CD8-positive, alpha-beta memory T cell (primary cell): Measurements from ENCODE around the gene CALR. TPM values are rescaled to one million over a fixed set of nuclear protein-coding genes. Genes with fewer than 3 reads are reported as not detected.

Source experiments
- CTCF ChIA-PET: fragments of 350-600 bp; sonication (Branson Sonifier 250); formaldehyde crosslinking; loops from one replicate; lab custom pipeline; 2021; ENCODE audit warnings: antibody characterized with exemption; lab: Charles Lee
- POLR2A ChIA-PET: fragments of 350-600 bp; sonication (Branson Sonifier 250); formaldehyde crosslinking; loops from one replicate; lab custom pipeline; 2021; ENCODE audit warnings: antibody characterized with exemption; lab: Charles Lee
- DNase-seq, 5 donors: peaks; one replicate each; pipeline versions ENCODE4 v3.0.0 to v3.0.0-alpha.2; 2020 to 2022; ENCODE audit warnings: mixed read lengths in 1 of 5
- H3K27ac ChIP-seq: one replicate; pipeline ENCODE4 v1.7.0; 2013; ENCODE audit warnings: low read depth, mild to moderate bottlenecking, low read length, moderate library complexity
- H3K27me3 ChIP-seq: 2 replicates; pipeline ENCODE4 v1.7.0; 2013; ENCODE audit warnings: low read length, mild to moderate bottlenecking; ENCODE audit not compliant: insufficient read depth, poor library complexity, severe bottlenecking
- H3K36me3 ChIP-seq: 2 replicates; pipeline ENCODE4 v1.7.0; 2013; ENCODE audit warnings: mild to moderate bottlenecking, low read length, moderate library complexity; ENCODE audit not compliant: insufficient read depth
- H3K4me1 ChIP-seq: 2 replicates; pipeline ENCODE4 v1.7.0; 2013; ENCODE audit warnings: mild to moderate bottlenecking, low read length, moderate library complexity; ENCODE audit not compliant: insufficient read depth
- H3K4me3 ChIP-seq: 2 replicates; pipeline ENCODE4 v1.7.0; 2013; ENCODE audit warnings: mild to moderate bottlenecking, low read length
- H3K9me3 ChIP-seq: 2 replicates; pipeline ENCODE4 v1.7.0; 2013; ENCODE audit warnings: mild to moderate bottlenecking, low read length
- H3K27ac Mint-ChIP-seq, 8 donors: one replicate each; pipeline ENCODE4 v1.8.0; 2020 to 2021; ENCODE audit warnings: mixed read lengths in 8 of 8, mild to moderate bottlenecking in 6 of 8, inconsistent platforms in 3 of 8, moderate library complexity in 3 of 8
- H3K27me3 Mint-ChIP-seq, 2 donors: one replicate each; pipeline ENCODE4 v1.8.0; 2020 to 2021; ENCODE audit warnings: mixed read lengths in 2 of 2, mild to moderate bottlenecking in 1 of 2, moderate library complexity in 1 of 2
- H3K36me3 Mint-ChIP-seq, 3 donors: one replicate each; pipeline ENCODE4 v1.8.0; 2020 to 2021; ENCODE audit warnings: mixed read lengths in 3 of 3, inconsistent platforms in 1 of 3, mild to moderate bottlenecking in 1 of 3
- H3K4me1 Mint-ChIP-seq, 3 donors: one replicate each; pipeline ENCODE4 v1.8.0; 2020 to 2021; ENCODE audit warnings: mixed read lengths in 3 of 3, inconsistent platforms in 1 of 3, mild to moderate bottlenecking in 1 of 3
- H3K4me3 Mint-ChIP-seq, 7 donors: one replicate each; pipeline ENCODE4 v1.8.0; 2020 to 2021; ENCODE audit warnings: mixed read lengths in 7 of 7, mild to moderate bottlenecking in 6 of 7, moderate library complexity in 4 of 7, inconsistent platforms in 2 of 7
- H3K9me3 Mint-ChIP-seq, 5 donors: one replicate each; pipeline ENCODE4 v1.8.0; 2020 to 2022; ENCODE audit warnings: mixed read lengths in 5 of 5, mild to moderate bottlenecking in 3 of 5, moderate library complexity in 2 of 5, inconsistent platforms in 1 of 5
- polyA plus RNA-seq: library from polyadenylated mRNA; unstranded; fragments of 300-500 nt; fragmentation: Illumina TruSeq; gene quantifications from one replicate; pipeline ENCODE4 v1.2.3, GENCODE V29; 2021
- total RNA-seq, 2 experiments: library from RNA; stranded (reverse); gene quantifications; one replicate each; pipeline ENCODE4 v1.2.3, GENCODE V29; 2021

CALR gene
- total and polyA plus RNA-seq, 3 experiments from 2014 or later, result 174 to 843 (median 832) TPM

- H3K4me3 Mint-ChIP-seq, result peak overlapping the region in 6 of 7 donors; percentile 13 to 79 (median 36)
- ChIA-PET POLR2A (interaction anchor here (0.7 kb wide), 1 partner anchor 1435 kb away, joined by 10 read pairs; no protein-coding TSS in a partner anchor), CTCF (interaction anchor here (0.7 to 1.4 kb wide), 3 partner anchors 22 to 96 kb away, joined by 3 to 4 read pairs (median 4); no protein-coding TSS in a partner anchor)
- no peaks in the 10 kb centered on the region for H3K27me3 ChIP-seq
- H3K27ac Mint-ChIP-seq, result peak overlapping the region in 7 of 8 donors; percentile 60 to 97 (median 83)
- no peak for DNase-seq
- peaks cover 46% of the 10 kb centered on the region for H3K4me1 ChIP-seq
- H3K36me3 Mint-ChIP-seq, result peaks cover 14 to 86% (median 19%) of the 10 kb centered on the region in 3 donors
- H3K27ac ChIP-seq, result no peak overlapping the region
- H3K9me3 ChIP-seq, result no peaks in the 10 kb centered on the region
- peaks cover 0 to 6% of the 10 kb centered on the region in 2 donors for H3K27me3 Mint-ChIP-seq
- no peak overlapping the region for H3K4me3 ChIP-seq
- peaks cover 72% of the 10 kb centered on the region for H3K36me3 ChIP-seq
- peaks cover 0 to 2% (median 0%) of the 10 kb centered on the region in 5 donors for H3K9me3 Mint-ChIP-seq
- H3K4me1 Mint-ChIP-seq, result peaks cover 51 to 75% (median 56%) of the 10 kb centered on the region in 3 donors
These were observed 5.1 kb downstream of the CALR start for GRCh38 chr19:12943437-12944044.

DNA sequence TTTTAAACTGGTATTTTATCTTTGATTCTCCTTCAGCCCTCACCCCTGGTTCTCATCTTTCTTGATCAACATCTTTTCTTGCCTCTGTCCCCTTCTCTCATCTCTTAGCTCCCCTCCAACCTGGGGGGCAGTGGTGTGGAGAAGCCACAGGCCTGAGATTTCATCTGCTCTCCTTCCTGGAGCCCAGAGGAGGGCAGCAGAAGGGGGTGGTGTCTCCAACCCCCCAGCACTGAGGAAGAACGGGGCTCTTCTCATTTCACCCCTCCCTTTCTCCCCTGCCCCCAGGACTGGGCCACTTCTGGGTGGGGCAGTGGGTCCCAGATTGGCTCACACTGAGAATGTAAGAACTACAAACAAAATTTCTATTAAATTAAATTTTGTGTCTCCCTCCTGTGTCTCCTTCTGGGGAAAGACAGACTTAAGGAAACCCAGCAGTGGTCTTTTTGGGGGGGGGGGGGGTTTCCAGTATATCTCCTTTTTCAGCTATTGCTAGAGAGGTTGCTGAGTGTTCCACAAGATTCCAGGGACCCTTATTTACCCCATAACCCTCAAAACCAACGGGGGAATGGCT is 5.8 kb downstream of the CALR start:
- POLR2A ChIA-PET, result interaction anchor here (0.6 to 0.9 kb wide), 2 partner anchors 54 to 1566 kb away, joined by 5 to 6 read pairs; partner anchors contain the start of gene GCDH

DNA sequence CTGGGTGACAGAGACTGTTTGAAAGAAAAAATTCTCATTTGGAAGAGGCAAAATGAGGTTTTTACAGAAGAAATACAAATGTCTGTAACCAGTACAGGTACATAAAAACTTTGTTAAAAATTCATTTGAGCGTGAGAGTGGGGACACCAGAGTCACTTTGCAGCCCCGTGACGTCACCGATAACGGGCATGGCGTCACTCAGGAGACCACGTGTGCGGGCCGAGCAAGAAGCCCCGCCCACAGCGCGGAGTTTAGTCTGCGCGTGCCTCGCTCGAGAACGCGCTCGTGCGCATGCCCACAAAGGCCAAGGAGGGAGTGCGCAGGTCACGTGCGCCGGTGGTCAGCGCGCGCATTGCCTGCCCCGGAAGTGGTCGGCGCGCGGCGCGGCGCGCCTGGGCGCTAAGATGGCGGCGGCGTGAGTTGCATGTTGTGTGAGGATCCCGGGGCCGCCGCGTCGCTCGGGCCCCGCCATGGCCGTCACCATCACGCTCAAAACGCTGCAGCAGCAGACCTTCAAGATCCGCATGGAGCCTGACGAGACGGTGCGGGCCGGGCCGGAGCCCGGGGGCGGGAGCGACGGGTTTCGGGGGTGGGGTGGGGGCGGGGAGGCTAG is 7.2 kb downstream of the CALR start, which contains the start of gene RAD23A:
RAD23A (plus strand) TSS at position 384 of the 613 bp plus-strand sequence; CDS start at position 471, 87 bp downstream.
- ChIA-PET POLR2A (interaction anchor here (0.6 to 3.8 kb wide), 2 partner anchors 11 kb away, joined by 3 to 12 read pairs; partner anchors contain the start of gene GADD45GIP1), CTCF (interaction anchor here (0.9 to 1.3 kb wide), 2 partner anchors 19 to 55 kb away, joined by 4 to 5 read pairs; partner anchors contain the start of gene GCDH)
- peaks cover 75% of the 10 kb centered on the region for H3K36me3 ChIP-seq
- no peaks in the 10 kb centered on the region for H3K9me3 ChIP-seq
- H3K4me3 ChIP-seq, result peak within 1 kb of the TSS; percentile 73
- peaks cover 34 to 62% (median 38%) of the 10 kb centered on the region in 3 donors for H3K4me1 Mint-ChIP-seq
- peak; percentile 98 to 99 (median 98) for DNase-seq
- peaks cover 31% of the 10 kb centered on the region for H3K4me1 ChIP-seq
- H3K36me3 Mint-ChIP-seq, result peaks cover 5 to 86% (median 10%) of the 10 kb centered on the region in 3 donors
- peaks cover 0 to 6% of the 10 kb centered on the region in 2 donors for H3K27me3 Mint-ChIP-seq
- H3K27ac ChIP-seq, result peak within 1 kb of the TSS; percentile 74
- H3K27me3 ChIP-seq, result no peaks in the 10 kb centered on the region
- peak within 1 kb of the TSS; percentile 95 to 98 (median 96) for H3K27ac Mint-ChIP-seq
- peaks cover 0 to 2% (median 0%) of the 10 kb centered on the region in 5 donors for H3K9me3 Mint-ChIP-seq
- H3K4me3 Mint-ChIP-seq, result peak within 1 kb of the TSS; percentile 87 to 96 (median 91)

More for the DNA sequence above, 5.8 kb downstream of the CALR start:
- H3K4me3 ChIP-seq, result no peak overlapping the region
- CTCF ChIA-PET, result interaction anchor here (1.0 to 1.4 kb wide), 2 partner anchors 21 to 59 kb away, joined by 4 read pairs; no protein-coding TSS in a partner anchor
- no peak overlapping the region for H3K27ac ChIP-seq
- peak overlapping the region in 6 of 8 donors; percentile 63 to 98 (median 96) for H3K27ac Mint-ChIP-seq
- H3K27me3 ChIP-seq, result no peaks in the 10 kb centered on the region
- H3K4me1 ChIP-seq, result peaks cover 45% of the 10 kb centered on the region
- no peaks in the 10 kb centered on the region for H3K9me3 ChIP-seq
- H3K36me3 ChIP-seq, result peaks cover 78% of the 10 kb centered on the region
- peak overlapping the region in 2 of 7 donors; percentile 19 to 90 for H3K4me3 Mint-ChIP-seq
- peaks cover 46 to 70% (median 52%) of the 10 kb centered on the region in 3 donors for H3K4me1 Mint-ChIP-seq
- no peak for DNase-seq
- H3K36me3 Mint-ChIP-seq, result peaks cover 14 to 86% (median 19%) of the 10 kb centered on the region in 3 donors
- H3K9me3 Mint-ChIP-seq, result peaks cover 0 to 2% (median 0%) of the 10 kb centered on the region in 5 donors
- H3K27me3 Mint-ChIP-seq, result peaks cover 0 to 6% of the 10 kb centered on the region in 2 donors

- POLR2A ChIA-PET, result interaction anchor here (0.6 to 3.8 kb wide), 6 partner anchors 9 to 225 kb away, joined by 3 to 12 read pairs (median 4); partner anchors contain the start of genes DNASE2 and GADD45GIP1
- DNase-seq, result peak in 3 of 5 donors; percentile 28 to 64 (median 42)
- Mint-ChIP-seq H3K27me3 (peaks cover 0 to 6% of the 10 kb centered on the region in 2 donors), H3K4me3 (peak overlapping the region; percentile 83 to 96 (median 88)), H3K9me3 (peaks cover 0 to 2% (median 0%) of the 10 kb centered on the region in 5 donors), H3K36me3 (peaks cover 5 to 86% (median 9%) of the 10 kb centered on the region in 3 donors), H3K27ac (peak overlapping the region; percentile 90 to 97 (median 92)), H3K4me1 (peaks cover 31 to 56% (median 34%) of the 10 kb centered on the region in 3 donors)
- Histone ChIP-seq H3K27me3 (no peaks in the 10 kb centered on the region), H3K4me1 (peaks cover 25% of the 10 kb centered on the region), H3K27ac (peak overlapping the region; percentile 74), H3K36me3 (peaks cover 69% of the 10 kb centered on the region), H3K4me3 (peak overlapping the region; percentile 73), H3K9me3 (no peaks in the 10 kb centered on the region)
- CTCF ChIA-PET, result interaction anchor here (0.9 to 1.3 kb wide), 2 partner anchors 19 to 56 kb away, joined by 4 to 5 read pairs; partner anchors contain the start of gene GCDH
These were observed 7.8 kb downstream of the CALR start for GRCh38 chr19:12946092-12946721.

GRCh38 chr19:12946731-12947496 is 8.5 kb downstream of the CALR start:
- CTCF ChIA-PET, result interaction anchor here (0.9 to 2.6 kb wide), 4 partner anchors 10 to 56 kb away, joined by 4 to 13 read pairs (median 4); partner anchors contain the start of genes GADD45GIP1 and GCDH

DNA sequence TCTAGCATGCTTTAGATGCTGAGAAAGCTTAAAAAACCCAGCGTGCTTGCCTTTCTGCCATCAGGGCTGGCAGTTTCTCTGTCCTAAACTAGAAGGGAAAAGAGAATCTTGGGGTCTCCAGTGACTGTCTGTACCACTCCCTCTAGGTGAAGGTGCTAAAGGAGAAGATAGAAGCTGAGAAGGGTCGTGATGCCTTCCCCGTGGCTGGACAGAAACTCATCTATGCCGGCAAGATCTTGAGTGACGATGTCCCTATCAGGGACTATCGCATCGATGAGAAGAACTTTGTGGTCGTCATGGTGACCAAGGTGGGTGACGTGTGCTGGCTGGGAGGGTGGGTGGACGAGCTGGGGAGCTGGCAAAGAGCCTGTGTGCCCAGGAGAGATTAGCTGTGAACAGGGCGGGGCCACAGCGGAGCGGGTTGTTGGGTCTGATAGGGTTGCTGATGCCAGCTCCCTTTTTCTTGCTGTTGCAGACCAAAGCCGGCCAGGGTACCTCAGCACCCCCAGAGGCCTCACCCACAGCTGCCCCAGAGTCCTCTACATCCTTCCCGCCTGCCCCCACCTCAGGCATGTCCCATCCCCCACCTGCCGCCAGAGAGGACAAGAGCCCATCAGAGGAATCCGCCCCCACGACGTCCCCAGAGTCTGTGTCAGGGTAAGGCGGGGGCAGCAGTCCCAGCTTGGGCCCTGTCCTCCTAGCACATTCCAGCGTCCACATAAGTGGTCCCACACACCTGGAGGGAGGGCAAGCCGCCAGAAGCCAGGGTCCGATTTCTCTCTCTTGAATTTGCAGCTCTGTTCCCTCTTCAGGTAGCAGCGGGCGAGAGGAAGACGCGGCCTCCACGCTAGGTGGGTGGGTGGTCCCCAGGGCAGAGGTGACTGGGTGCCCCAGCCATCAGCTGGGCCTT is 9.5 kb downstream of the CALR start:
- peaks cover 0 to 2% (median 0%) of the 10 kb centered on the region in 5 donors for H3K9me3 Mint-ChIP-seq
- CTCF ChIA-PET, result interaction anchor here (1.4 to 2.6 kb wide), 2 partner anchors 9 to 17 kb away, joined by 4 to 13 read pairs; partner anchors contain the start of gene GADD45GIP1
- peaks cover 29 to 47% (median 31%) of the 10 kb centered on the region in 3 donors for H3K4me1 Mint-ChIP-seq
- H3K27ac ChIP-seq, result no peak overlapping the region
- DNase-seq, result no peak
- H3K4me3 Mint-ChIP-seq, result peak overlapping the region in 5 of 7 donors; percentile 8 to 64 (median 27)
- H3K27me3 ChIP-seq, result no peaks in the 10 kb centered on the region
- peaks cover 23% of the 10 kb centered on the region for H3K4me1 ChIP-seq
- peaks cover 0 to 5% of the 10 kb centered on the region in 2 donors for H3K27me3 Mint-ChIP-seq
- no peak overlapping the region for H3K4me3 ChIP-seq
- POLR2A ChIA-PET, result interaction anchor here (1.1 to 3.8 kb wide), 2 partner anchors 8 to 10 kb away, joined by 4 to 12 read pairs; partner anchors contain the start of gene GADD45GIP1
- peaks cover 60% of the 10 kb centered on the region for H3K36me3 ChIP-seq
- peak overlapping the region in 6 of 8 donors; percentile 4 to 80 (median 66) for H3K27ac Mint-ChIP-seq
- H3K36me3 Mint-ChIP-seq, result peaks cover 5 to 85% (median 9%) of the 10 kb centered on the region in 3 donors
- H3K9me3 ChIP-seq, result no peaks in the 10 kb centered on the region

More at GRCh38 chr19:12946731-12947496, 8.5 kb downstream of the CALR start:
- Histone ChIP-seq H3K4me1 (peaks cover 23% of the 10 kb centered on the region), H3K9me3 (no peaks in the 10 kb centered on the region), H3K4me3 (peak overlapping the region; percentile 73), H3K27me3 (no peaks in the 10 kb centered on the region), H3K27ac (peak overlapping the region; percentile 74), H3K36me3 (peaks cover 65% of the 10 kb centered on the region)
- DNase-seq, result no peak
- POLR2A ChIA-PET, result interaction anchor here (0.6 to 3.8 kb wide), 7 partner anchors 8 to 225 kb away, joined by 3 to 12 read pairs (median 4); partner anchors contain the start of genes DNASE2 and GADD45GIP1
- Mint-ChIP-seq H3K4me1 (peaks cover 31 to 53% (median 34%) of the 10 kb centered on the region in 3 donors), H3K27me3 (peaks cover 0 to 5% of the 10 kb centered on the region in 2 donors), H3K36me3 (peaks cover 5 to 86% (median 9%) of the 10 kb centered on the region in 3 donors), H3K9me3 (peaks cover 0 to 2% (median 0%) of the 10 kb centered on the region in 5 donors), H3K4me3 (peak overlapping the region; percentile 83 to 96 (median 88)), H3K27ac (peak overlapping the region; percentile 90 to 97 (median 92))
